Activated T-cell treated with anti-CD3 and anti-CD28 coated beads, Interleukin-2, amount 50 U/mL, for 1 hour (primary cell): Measurements from ENCODE around the gene RPL37A.

Source experiments
- DNase-seq: peaks from one replicate; pipeline ENCODE4 v3.0.0-alpha.2; 2020

The RPL37A gene

DNA sequence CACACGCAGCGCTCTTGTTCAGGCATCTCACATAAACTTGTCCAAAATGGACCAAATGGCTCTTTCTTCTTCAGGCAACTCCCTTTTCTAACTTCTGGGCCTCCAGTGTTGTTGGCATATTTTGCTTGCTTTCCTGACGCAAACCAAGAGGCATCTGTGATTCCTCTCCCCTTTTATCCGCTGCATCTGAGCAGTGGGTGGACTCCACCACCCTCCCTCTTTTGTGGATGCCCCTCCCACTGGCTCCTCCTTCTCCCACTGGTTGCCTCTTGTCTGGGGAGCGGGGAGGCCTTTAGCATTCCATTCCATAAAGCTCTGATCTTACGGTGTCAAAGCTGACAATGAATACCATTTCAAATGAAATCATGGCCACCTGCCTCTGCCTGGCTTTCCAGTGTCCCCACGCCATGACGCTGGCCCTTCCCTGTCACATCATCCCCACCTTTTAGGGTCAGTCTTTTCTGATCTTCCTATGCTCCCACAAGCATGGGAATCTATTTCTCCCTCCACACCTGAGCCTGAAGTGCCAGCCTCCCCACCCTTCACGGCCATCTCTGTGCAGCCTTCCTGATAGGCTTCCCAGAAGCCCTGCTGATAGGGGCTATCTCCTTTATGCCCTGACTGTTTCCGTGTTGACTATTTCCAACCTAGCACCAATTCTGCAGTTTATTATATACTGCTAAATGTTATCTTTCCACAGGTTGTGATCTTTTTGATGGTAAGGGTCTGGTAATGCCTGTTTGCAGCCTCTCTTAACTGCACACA, 51.5 kb downstream of the RPL37A start:
- DNase-seq = no peak

DNA sequence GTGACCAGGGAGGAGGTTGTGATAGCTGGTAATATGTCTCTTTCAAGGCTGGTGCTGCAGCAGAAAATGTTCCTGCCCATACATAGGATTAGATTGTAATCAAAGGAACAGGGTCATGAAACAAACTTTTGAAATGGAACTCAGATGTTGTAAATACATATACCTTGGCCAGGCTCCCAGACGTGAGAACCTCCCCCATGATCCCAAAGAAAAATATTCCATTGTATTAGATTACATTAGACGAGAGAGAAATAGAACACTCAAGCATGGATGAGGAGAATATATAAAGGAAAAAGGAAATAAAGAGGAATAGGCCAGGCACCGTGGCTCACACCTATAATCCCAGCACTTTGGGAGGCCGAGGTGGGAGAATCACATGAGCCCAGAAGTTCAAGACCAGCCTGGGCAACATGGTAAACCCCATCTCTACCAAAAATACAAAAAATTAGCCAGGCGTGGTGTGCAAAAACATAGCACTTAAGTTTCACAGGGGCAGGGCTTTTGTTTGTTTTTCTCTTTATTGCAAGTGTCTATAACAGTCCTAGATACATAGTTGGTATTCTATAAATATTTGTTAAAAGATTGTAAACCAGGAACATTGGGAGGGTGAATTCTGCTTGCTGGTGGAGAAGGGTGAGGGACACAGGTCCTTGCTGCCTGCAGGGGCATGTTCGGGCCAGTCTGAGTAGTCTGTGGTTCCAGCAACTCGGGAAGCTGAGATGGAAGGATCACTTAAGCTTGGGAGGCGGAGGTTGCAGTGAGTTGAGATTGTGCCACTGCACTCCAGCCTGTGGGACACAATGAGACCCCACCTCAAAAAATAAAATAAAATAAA, 52.8 kb downstream of the RPL37A start:
- no peak for DNase-seq

DNA sequence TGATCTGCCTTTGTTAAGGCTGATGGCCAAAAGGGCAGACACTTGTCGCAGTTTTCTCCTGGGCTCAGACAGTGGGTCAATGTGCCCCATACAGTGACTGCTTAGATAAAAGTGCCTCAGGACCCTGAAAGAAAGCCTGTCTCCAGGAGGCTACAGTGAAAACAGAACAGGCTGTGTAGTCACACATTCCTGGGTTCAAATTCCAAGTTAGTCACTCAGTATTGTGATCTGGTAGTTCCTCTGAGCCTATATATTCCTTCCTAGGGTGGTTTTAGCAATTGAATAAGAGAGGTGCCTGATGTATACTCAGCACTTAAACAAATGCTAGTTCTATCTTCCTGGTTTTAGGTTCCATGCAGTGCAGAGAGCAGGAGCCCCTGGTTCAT, 54.4 kb downstream of the RPL37A start:
- no peak for DNase-seq
